Measurements from ENCODE around the gene TNFAIP3. TPM values are rescaled to one million over a fixed set of nuclear protein-coding genes. Genes with fewer than 3 reads are reported as not detected.

TNFAIP3 gene
- total RNA-seq, 2 donors from 2014 or later, result 21.9 to 26.3 TPM

DNA sequence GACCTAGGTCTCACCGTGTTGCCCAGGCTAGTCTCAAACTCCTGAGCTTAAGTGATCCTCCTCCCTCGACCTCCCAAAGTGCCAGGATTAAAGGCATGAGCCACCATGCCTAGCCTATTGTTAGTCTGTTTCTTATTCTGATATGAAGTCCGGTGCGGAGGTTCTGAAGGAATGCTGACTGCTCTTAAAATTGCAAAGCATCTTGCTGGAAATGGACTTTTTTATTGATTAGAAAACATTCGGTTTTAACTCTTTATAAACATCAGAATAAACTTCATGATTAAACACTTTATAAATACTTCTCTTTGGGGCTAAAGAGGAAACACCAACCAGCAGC lies 3.2 kb downstream of the TNFAIP3 start:
- TF ChIP-seq, protein P1, sequence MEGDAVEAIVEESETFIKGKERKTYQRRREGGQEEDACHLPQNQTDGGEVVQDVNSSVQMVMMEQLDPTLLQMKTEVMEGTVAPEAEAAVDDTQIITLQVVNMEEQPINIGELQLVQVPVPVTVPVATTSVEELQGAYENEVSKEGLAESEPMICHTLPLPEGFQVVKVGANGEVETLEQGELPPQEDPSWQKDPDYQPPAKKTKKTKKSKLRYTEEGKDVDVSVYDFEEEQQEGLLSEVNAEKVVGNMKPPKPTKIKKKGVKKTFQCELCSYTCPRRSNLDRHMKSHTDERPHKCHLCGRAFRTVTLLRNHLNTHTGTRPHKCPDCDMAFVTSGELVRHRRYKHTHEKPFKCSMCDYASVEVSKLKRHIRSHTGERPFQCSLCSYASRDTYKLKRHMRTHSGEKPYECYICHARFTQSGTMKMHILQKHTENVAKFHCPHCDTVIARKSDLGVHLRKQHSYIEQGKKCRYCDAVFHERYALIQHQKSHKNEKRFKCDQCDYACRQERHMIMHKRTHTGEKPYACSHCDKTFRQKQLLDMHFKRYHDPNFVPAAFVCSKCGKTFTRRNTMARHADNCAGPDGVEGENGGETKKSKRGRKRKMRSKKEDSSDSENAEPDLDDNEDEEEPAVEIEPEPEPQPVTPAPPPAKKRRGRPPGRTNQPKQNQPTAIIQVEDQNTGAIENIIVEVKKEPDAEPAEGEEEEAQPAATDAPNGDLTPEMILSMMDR (IDR thresholded peaks at IDR 0.05), result no peak
- ATAC-seq (ENCODE audit: insufficient number of reproducible peaks, low FRiP score, low read depth) (no peak), DNase-seq (ENCODE audit: low spot score) (no peak)
- Histone ChIP-seq H3K9me3 (no peaks in the 10 kb centered on the region), H3K4me1 (ENCODE audit: control insufficient read depth in 1 of 2, low read depth in 2 of 2) (peaks cover 11 to 65% of the 10 kb centered on the region in 2 donors), H3K27me3 (replicated peaks; ENCODE audit: insufficient read depth) (no peaks in the 10 kb centered on the region), H3K4me3 (peak overlapping the region; percentile 84), H3K36me3 (peaks cover 5% of the 10 kb centered on the region), H3K27ac (peak overlapping the region in 1 of 2 donors; percentile 11)

DNA sequence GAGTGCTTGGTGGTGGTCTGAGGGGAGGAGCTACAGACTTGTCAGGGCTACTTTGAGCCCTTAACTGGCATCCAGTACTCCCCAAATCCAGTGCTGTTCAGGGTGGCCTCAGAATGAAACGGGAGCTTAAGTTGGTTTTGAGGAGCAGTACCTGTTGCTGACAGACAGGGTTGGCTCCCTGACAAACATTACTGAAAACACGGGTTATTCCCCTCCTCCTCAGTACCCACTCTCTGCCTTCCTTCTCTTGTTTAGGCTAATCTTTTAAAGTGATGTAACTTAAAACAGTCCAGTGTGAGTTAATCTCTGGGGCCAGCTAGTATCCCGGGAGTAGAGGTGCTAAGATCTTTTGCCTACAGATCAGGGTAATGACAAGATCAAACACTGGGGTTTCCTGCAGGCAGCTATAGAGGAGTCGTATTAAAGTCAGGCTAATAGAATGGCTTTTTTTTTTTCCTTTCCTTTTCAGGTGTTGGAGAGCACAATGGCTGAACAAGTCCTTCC lies 3.7 kb downstream of the TNFAIP3 start:
- Histone ChIP-seq H3K36me3 (peaks cover 9% of the 10 kb centered on the region), H3K9me3 (no peaks in the 10 kb centered on the region), H3K4me3 (peak overlapping the region; percentile 84), H3K27me3 (replicated peaks; ENCODE audit: insufficient read depth) (no peaks in the 10 kb centered on the region), H3K27ac (peak overlapping the region in 1 of 2 donors; percentile 11), H3K4me1 (ENCODE audit: control insufficient read depth in 1 of 2, low read depth in 2 of 2) (peaks cover 11 to 65% of the 10 kb centered on the region in 2 donors)
- DNase-seq (ENCODE audit: low spot score), result no peak
- no peak for ATAC-seq (ENCODE audit: insufficient number of reproducible peaks, low FRiP score, low read depth)
- TF ChIP-seq, protein P1 (IDR thresholded peaks at IDR 0.05), result no peak

DNA sequence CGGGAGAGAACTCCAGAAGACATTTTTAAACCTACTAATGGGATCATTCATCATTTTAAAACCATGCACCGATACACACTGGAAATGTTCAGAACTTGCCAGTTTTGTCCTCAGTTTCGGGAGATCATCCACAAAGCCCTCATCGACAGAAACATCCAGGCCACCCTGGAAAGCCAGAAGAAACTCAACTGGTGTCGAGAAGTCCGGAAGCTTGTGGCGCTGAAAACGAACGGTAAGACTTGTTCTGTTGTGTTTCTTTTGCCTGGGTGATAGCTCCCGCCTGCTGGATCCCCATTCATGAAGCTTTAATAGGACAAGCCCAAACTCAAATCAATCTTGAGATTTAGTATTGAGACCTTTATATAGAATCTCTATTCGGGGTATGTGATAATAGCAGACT lies 4.2 kb downstream of the TNFAIP3 start:
- Histone ChIP-seq H3K36me3 (peaks cover 11% of the 10 kb centered on the region), H3K9me3 (no peaks in the 10 kb centered on the region), H3K27me3 (replicated peaks; ENCODE audit: insufficient read depth) (no peaks in the 10 kb centered on the region), H3K27ac (no peak overlapping the region), H3K4me3 (peak overlapping the region; percentile 84), H3K4me1 (ENCODE audit: control insufficient read depth in 1 of 2, low read depth in 2 of 2) (peaks cover 7 to 62% of the 10 kb centered on the region in 2 donors)
- no peak for DNase-seq (ENCODE audit: low spot score)
- no peak for ATAC-seq (ENCODE audit: insufficient number of reproducible peaks, low FRiP score, low read depth)
- TF ChIP-seq, protein P1 (IDR thresholded peaks at IDR 0.05), result no peak

DNA sequence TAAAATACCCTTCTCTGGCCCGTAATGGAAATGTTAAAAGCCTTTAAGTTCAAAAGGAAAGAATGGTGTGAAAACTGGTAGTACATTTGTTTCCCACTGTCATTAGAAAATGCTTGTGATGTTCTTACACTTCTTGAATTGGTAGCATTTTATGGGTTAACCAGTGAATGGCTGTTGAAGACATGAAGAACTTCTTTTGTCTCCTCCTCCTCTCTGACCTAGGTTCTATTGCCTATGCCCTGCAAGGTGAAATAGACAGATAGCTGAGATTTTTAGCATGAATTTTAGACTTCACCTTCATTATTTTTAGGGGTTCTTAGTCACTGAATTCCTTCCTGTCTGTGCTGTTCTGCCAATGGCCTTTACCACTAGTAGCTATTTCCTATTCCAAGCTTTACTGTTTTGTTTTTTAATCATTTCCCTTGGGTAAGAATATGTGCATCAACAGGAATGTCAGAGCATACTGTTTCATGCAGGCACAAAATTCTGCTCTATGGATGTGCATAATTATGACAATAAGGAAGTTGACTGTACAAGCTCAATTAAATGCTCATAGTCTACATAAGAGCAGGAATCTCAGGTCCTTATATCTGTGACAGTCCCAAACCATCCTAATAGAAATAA lies 4.9 kb downstream of the TNFAIP3 start:
- DNase-seq (ENCODE audit: low spot score) (no peak), ATAC-seq (ENCODE audit: insufficient number of reproducible peaks, low FRiP score, low read depth) (no peak)
- TF ChIP-seq, protein P1 (IDR thresholded peaks at IDR 0.05), result no peak
- peaks cover 12% of the 10 kb centered on the region for H3K36me3 ChIP-seq
- peak overlapping the region; percentile 55 for H3K4me3 ChIP-seq
- H3K4me1 ChIP-seq (ENCODE audit: control insufficient read depth in 1 of 2, low read depth in 2 of 2), result peaks cover 7 to 60% of the 10 kb centered on the region in 2 donors
- no peaks in the 10 kb centered on the region for H3K27me3 ChIP-seq (replicated peaks; ENCODE audit: insufficient read depth)
- peak overlapping the region in 1 of 2 donors; percentile 20 for H3K27ac ChIP-seq
- no peaks in the 10 kb centered on the region for H3K9me3 ChIP-seq

DNA sequence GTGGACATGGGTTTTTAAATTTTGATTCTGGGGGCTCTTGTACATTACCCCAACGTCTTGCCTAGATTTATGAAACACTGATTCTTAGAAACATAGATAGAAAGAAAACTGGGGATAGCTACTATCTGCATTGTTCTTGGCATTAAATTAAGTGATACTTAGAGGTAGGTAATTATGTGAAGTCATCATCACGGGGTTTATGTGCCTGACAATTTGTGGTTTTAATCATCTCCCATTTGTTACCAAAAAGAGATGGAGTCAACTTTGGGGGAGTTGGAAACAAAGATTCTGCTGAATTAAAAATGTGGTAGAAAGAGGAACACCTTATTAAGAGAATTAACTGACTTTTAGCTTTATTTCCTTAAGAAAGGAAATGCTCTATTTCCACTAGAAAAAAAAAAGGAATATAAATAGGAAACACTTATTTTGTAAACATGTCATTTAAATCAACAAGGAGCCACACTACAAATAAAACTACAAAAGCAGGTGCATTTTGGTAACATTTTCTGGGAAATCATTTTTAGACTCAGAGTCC lies 5.6 kb downstream of the TNFAIP3 start:
- H3K4me3 ChIP-seq, result peak overlapping the region; percentile 55
- H3K4me1 ChIP-seq (ENCODE audit: control insufficient read depth in 1 of 2, low read depth in 2 of 2), result peaks cover 7 to 60% of the 10 kb centered on the region in 2 donors
- TF ChIP-seq, protein P1 (IDR thresholded peaks at IDR 0.05), result no peak
- peaks cover 19% of the 10 kb centered on the region for H3K36me3 ChIP-seq
- no peak for ATAC-seq (ENCODE audit: insufficient number of reproducible peaks, low FRiP score, low read depth)
- H3K9me3 ChIP-seq, result no peaks in the 10 kb centered on the region
- no peaks in the 10 kb centered on the region for H3K27me3 ChIP-seq (replicated peaks; ENCODE audit: insufficient read depth)
- no peak for DNase-seq (ENCODE audit: low spot score)
- peak overlapping the region in 1 of 2 donors; percentile 20 for H3K27ac ChIP-seq
